Astrocyte of the spinal cord (primary cell): ENCODE data around the gene MBLAC1.
A peak's percentile ranks its signal among the peaks of the same experiment; 100 is the strongest.
"Not testable (repeated sequence)": the region's sequence is repeated elsewhere in the genome, so short reads cannot be mapped to it uniquely, and the experiment has no call there.

ENCODE experiments used
- DNase-seq: peaks from one replicate; pipeline ENCODE4 v3.0.0; 2011; ENCODE audit warnings: low read depth, low spot score
- H3K4me3 ChIP-seq: 2 replicates; pipeline ENCODE4 v1.5.1; 2011; ENCODE audit warnings: low read depth, mild to moderate bottlenecking, low read length, moderate library complexity
- in situ Hi-C: cut with HindIII; loops from 2 replicates; pipeline ENCODE4 v1.10.0; 2017; ENCODE audit warnings: low sequenced_read_pairs
- TF ChIP-seq, protein P1 (sequence below): IDR thresholded peaks from 2 replicates; pipeline ENCODE4 v1.5.1; 2012; ENCODE audit warnings: low read depth, mild to moderate bottlenecking, low read length, inconsistent platforms

The MBLAC1 gene

DNA sequence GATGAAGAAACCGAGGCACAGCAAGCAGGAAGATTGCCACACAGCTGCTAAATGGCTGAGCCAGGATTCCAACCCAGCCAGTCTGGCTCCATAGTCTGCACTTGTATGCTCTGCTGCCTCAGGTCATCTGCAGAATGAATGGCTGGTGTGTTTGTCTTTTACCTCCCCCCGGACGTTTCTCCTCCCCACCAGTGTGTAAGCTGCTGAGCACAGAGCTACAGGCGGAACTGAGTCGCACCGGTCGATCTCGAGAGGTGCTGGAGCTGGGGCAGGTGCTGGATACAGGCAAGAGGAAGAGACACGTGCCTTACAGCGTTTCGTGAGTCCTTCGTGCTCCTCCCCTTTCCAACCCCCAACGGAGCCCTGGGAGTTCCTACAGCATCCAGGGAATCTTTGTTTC, 4.7 kb upstream of the MBLAC1 start:
- DNase-seq, result no peak
- H3K4me3 ChIP-seq, result no peak overlapping the region
- TF ChIP-seq, protein P1, sequence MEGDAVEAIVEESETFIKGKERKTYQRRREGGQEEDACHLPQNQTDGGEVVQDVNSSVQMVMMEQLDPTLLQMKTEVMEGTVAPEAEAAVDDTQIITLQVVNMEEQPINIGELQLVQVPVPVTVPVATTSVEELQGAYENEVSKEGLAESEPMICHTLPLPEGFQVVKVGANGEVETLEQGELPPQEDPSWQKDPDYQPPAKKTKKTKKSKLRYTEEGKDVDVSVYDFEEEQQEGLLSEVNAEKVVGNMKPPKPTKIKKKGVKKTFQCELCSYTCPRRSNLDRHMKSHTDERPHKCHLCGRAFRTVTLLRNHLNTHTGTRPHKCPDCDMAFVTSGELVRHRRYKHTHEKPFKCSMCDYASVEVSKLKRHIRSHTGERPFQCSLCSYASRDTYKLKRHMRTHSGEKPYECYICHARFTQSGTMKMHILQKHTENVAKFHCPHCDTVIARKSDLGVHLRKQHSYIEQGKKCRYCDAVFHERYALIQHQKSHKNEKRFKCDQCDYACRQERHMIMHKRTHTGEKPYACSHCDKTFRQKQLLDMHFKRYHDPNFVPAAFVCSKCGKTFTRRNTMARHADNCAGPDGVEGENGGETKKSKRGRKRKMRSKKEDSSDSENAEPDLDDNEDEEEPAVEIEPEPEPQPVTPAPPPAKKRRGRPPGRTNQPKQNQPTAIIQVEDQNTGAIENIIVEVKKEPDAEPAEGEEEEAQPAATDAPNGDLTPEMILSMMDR, result no peak
- in situ Hi-C loops, result no loop called here

DNA sequence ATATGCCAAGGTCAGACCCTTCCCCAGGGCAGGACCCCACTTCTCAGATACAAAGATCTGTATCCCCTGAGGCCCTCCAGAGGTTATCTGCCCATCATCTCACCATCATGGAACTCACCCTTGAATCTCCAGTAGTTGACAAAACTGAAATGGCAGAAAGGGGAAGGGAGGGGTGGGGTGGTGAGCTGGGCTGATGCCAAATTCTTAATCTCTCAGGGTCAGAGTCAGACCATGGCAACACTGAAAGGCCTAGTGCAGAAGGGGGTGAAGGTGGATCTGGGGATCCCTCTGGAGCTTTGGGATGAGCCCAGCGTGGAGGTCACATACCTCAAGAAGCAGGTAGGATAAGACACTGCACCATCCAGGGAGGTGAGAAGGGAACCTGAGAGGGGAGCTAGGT, 4.2 kb upstream of the MBLAC1 start:
- no peak overlapping the region for H3K4me3 ChIP-seq
- no peak for DNase-seq
- TF ChIP-seq, protein P1, result no peak

DNA sequence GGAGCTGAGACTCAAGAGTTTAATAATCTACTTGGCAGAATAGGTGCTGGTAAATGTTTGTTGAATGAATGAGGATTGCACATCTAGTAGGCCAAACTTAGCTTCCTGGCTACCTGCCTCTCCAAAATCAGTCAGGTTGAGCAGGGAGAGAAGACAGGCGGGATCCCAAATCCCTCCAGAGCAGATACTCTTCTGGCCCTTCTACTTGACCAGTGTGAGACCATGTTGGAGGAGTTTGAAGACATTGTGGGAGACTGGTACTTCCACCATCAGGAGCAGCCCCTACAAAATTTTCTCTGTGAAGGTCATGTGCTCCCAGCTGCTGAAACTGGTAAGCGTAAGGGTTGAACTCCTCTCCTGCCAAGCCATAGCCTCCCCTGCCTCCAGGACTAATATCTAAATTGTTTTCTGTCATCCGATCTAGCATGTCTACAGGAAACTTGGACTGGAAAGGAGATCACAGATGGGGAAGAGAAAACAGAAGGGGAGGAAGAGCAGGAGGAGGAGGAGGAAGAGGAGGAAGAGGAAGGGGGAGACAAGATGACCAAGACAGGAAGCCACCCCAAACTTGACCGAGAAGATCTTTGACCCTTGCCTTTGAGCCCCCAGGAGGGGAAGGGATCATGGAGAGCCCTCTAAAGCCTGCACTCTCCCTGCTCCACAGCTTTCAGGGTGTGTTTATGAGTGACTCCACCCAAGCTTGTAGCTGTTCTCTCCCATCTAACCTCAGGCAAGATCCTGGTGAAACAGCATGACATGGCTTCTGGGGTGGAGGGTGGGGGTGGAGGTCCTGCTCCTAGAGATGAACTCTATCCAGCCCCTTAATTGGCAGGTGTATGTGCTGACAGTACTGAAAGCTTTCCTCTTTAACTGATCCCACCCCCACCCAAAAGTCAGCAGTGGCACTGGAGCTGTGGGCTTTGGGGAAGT, 2.2 kb upstream of the MBLAC1 start:
- in situ Hi-C loops, result no loop called here
- TF ChIP-seq, protein P1, result no peak
- no peak overlapping the region for H3K4me3 ChIP-seq
- DNase-seq, result no peak

More for the DNA sequence above, 4.2 kb upstream of the MBLAC1 start:
- in situ Hi-C loops, result no loop called here

DNA sequence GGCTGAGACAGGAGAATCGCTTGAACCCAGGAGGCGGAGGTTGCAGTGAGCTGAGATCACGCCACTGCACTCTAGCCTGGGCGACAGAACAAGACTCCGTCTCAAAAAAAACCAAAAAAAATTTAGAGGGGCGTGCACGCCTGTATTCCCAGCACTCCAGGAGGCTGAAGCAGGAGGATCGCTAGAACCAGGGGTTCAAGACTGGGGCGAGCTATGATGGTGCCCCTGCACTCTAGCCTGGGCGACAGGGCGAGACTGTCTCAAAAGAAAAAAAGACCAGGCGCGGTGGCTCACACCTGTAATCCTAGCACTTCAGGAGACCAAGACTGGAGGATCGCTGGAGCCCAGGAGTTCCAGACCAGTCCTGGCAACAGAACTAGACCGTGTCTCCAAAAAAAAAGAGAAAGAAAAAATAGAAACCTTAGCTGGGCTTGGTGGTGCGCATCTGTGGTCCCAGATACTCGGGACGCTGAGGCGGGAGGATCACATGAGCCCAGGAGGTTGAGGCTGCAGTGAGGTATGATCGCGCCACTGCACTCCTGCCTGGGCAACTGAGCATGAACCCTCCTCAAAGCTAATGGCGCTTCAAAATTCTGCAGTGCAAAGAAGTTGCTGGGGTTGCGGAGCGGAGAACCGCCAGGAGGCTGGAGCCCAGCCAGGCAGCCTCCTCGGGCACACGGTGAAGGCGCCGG, 382 bp upstream of the MBLAC1 start:
- peak overlapping the region; percentile 81 for H3K4me3 ChIP-seq
- no peak for DNase-seq
- TF ChIP-seq, protein P1, result no peak
- in situ Hi-C loops, result no loop called here

DNA sequence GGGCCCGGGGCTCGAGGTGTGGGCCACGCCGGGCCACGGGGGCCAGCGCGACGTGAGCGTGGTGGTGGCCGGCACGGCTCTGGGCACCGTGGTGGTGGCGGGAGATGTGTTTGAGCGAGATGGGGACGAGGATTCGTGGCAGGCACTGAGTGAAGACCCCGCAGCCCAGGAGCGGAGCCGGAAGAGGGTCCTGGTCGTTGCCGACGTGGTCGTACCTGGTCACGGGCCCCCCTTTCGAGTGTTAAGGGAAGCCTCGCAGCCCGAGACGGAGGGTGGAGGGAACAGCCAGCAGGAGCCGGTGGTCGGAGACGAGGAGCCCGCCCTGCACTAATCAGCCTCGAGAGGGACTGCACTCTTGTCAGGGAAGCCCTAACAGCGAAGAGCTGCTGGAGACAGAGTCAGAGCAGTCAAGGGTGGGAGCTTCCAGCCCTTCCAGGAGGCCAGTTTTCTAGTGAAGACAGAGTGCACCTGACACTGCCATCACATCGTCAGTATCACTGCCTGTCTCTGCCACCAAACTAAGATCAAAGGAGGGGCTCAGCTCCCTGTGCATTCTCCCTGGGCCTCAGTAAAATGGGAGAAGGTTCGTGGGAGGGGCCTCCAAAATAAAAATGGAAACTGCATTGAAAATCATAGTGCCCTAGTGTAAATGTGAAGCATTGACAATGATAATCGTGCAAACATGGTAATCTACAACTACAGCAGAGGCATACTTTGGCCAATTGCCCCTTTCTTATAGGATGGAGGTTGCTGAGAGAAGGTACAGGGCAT, 1.3 kb downstream of the MBLAC1 start:
- no peak for DNase-seq
- in situ Hi-C loops, result no loop called here
- peak overlapping the region; percentile 81 for H3K4me3 ChIP-seq
- TF ChIP-seq, protein P1, result no peak

DNA sequence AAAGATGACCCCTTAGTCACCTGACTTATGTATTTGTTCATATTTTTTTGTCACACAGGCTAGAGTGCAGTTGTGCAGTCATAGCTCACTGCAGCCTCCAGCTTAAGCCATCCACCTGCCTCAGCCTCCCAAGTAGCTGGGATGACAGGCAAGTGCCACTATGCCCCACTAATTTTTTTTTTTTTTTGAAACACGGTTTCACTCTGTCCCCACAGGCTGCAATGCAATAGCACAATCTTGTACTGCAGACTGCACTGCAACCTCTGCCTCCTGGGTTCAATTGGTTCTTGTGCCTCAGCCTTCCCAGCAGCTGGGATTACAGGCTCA, 1.8 kb downstream of the MBLAC1 start:
- TF ChIP-seq, protein P1, result no peak
- no peak for DNase-seq
- in situ Hi-C loops, result no loop called here
- H3K4me3 ChIP-seq, result no peak overlapping the region

DNA sequence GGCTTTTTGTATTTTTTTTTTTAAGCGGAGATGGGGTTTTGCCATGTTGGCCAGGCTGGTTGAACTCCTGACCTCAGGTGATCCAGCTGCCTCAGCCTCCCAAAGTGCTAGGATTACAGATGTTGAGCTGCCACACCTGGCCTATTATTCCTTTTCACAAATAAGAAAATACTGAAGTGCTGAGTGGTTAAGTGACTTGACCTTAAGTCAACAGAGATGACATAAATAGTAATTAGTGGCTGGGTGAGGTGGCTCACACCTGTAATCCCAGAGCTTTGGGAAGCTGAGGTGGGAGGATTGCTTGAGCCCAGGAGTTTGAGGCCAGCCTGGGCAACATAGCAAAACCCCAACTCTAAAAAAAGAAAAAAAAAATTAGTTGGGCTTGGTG, 3.4 kb downstream of the MBLAC1 start:
- in situ Hi-C loops, H3K4me3 ChIP-seq, DNase-seq: not testable (repeated sequence)
